ENCODE data around the gene GPC6. TPM values are rescaled to one million over a fixed set of nuclear protein-coding genes. Genes with fewer than 3 reads are reported as not detected.

The GPC6 gene
- total RNA-seq, 3 donors from 2014 or later (not counting 1 experiment from before 2014, with no cell fraction given), result not detected

GRCh38 chr13:94172416-94172815, 945.8 kb downstream of the GPC6 start:
- intact Hi-C loops (cut with micrococcal nuclease), result no loop called here
- H3K36me3 Mint-ChIP-seq, result no peaks in the 10 kb centered on the region

GRCh38 chr13:94173312-94173854, 946.8 kb downstream of the GPC6 start:
- Mint-ChIP-seq H3K4me3 (no peak overlapping the region), H3K4me1 (peaks cover 0 to under 1% of the 10 kb centered on the region in 2 donors)
- no peak for ATAC-seq

More at GRCh38 chr13:94172416-94172815, 945.8 kb downstream of the GPC6 start:
- Histone ChIP-seq H3K27ac (ENCODE audit: low read length) (no peak overlapping the region), H3K27me3 (ENCODE audit: control insufficient read depth, insufficient read depth, low read length) (no peaks in the 10 kb centered on the region), H3K9me3 (ENCODE audit: control insufficient read depth, insufficient read depth, low read length) (no peaks in the 10 kb centered on the region), H3K36me3 (ENCODE audit: control insufficient read depth, insufficient read depth, low read length) (no peaks in the 10 kb centered on the region), H3K4me3 (ENCODE audit: low read length) (no peak overlapping the region), H3K4me1 (ENCODE audit: control insufficient read depth, insufficient read depth, low read length) (no peaks in the 10 kb centered on the region)
- TF ChIP-seq CTCF (IDR thresholded peaks at IDR 0.05), result no peak
- H3K9me3 Mint-ChIP-seq, result no peaks in the 10 kb centered on the region
- ATAC-seq (no peak), DNase-seq (no peak)
- 100% methylated on average over 1 of the region's 2 CpGs for WGBS (ENCODE audit: insufficient coverage)
- no peak overlapping the region for H3K4me3 Mint-ChIP-seq
- H3K27me3 Mint-ChIP-seq (ENCODE audit: low read depth in 2 of 2), result peaks cover 3 to 14% of the 10 kb centered on the region in 2 donors
- no peaks in the 10 kb centered on the region for H3K4me1 Mint-ChIP-seq
- no peak overlapping the region for H3K27ac Mint-ChIP-seq

DNA sequence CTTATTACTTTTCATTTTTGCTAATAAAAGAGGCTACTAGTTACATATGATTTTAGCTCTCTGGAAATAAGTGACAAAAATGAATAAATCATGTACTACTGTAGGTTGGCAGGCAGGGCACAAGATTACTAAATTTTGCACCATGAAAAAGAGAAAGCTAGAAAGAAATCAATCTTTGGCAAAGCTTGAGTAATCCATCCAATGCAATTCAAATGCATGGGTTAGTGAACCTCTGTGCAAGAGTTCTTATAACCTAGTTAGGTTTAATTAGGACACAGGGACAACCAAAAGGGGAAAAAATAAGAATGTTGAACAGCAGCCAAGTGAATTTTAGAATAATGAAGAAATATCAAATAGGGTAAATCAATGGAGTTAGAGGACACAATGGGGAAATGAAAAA, 947.4 kb downstream of the GPC6 start:
- intact Hi-C loops (cut with micrococcal nuclease), result no loop called here
- Histone ChIP-seq H3K36me3 (ENCODE audit: control insufficient read depth, insufficient read depth, low read length) (no peaks in the 10 kb centered on the region), H3K4me1 (ENCODE audit: control insufficient read depth, insufficient read depth, low read length) (no peaks in the 10 kb centered on the region), H3K4me3 (ENCODE audit: low read length) (no peak overlapping the region), H3K9me3 (ENCODE audit: control insufficient read depth, insufficient read depth, low read length) (no peaks in the 10 kb centered on the region), H3K27me3 (ENCODE audit: control insufficient read depth, insufficient read depth, low read length) (no peaks in the 10 kb centered on the region), H3K27ac (ENCODE audit: low read length) (no peak overlapping the region)
- H3K4me3 Mint-ChIP-seq, result no peak overlapping the region
- peaks cover 5 to 7% of the 10 kb centered on the region in 2 donors for H3K4me1 Mint-ChIP-seq
- H3K36me3 Mint-ChIP-seq, result no peaks in the 10 kb centered on the region
- no peak overlapping the region for H3K27ac Mint-ChIP-seq
- DNase-seq (no peak), ATAC-seq (no peak)
- H3K9me3 Mint-ChIP-seq, result no peaks in the 10 kb centered on the region
- peaks cover 3 to 14% of the 10 kb centered on the region in 2 donors for H3K27me3 Mint-ChIP-seq (ENCODE audit: low read depth in 2 of 2)
- TF ChIP-seq CTCF (IDR thresholded peaks at IDR 0.05), result no peak

More at GRCh38 chr13:94173312-94173854, 946.8 kb downstream of the GPC6 start:
- Histone ChIP-seq H3K27me3 (ENCODE audit: control insufficient read depth, insufficient read depth, low read length) (no peaks in the 10 kb centered on the region), H3K4me1 (ENCODE audit: control insufficient read depth, insufficient read depth, low read length) (no peaks in the 10 kb centered on the region), H3K9me3 (ENCODE audit: control insufficient read depth, insufficient read depth, low read length) (no peaks in the 10 kb centered on the region), H3K4me3 (ENCODE audit: low read length) (no peak overlapping the region), H3K36me3 (ENCODE audit: control insufficient read depth, insufficient read depth, low read length) (no peaks in the 10 kb centered on the region), H3K27ac (ENCODE audit: low read length) (no peak overlapping the region)
- WGBS (ENCODE audit: insufficient coverage), result 78% methylated on average over 3 of the region's 4 CpGs
- Mint-ChIP-seq H3K9me3 (no peaks in the 10 kb centered on the region), H3K27ac (no peak overlapping the region), H3K27me3 (ENCODE audit: low read depth in 2 of 2) (peaks cover 3 to 14% of the 10 kb centered on the region in 2 donors), H3K36me3 (no peaks in the 10 kb centered on the region)
- intact Hi-C loops (cut with micrococcal nuclease), result no loop called here
- DNase-seq, result peak in 1 of 2 donors; percentile 3
- no peak for TF ChIP-seq CTCF (IDR thresholded peaks at IDR 0.05)

- H3K4me3 ChIP-seq (ENCODE audit: low read length), result no peak overlapping the region
- H3K4me1 ChIP-seq (ENCODE audit: control insufficient read depth, insufficient read depth, low read length), result no peaks in the 10 kb centered on the region
- TF ChIP-seq CTCF (IDR thresholded peaks at IDR 0.05), result no peak
- Mint-ChIP-seq H3K4me3 (no peak overlapping the region), H3K9me3 (no peaks in the 10 kb centered on the region), H3K27ac (no peak overlapping the region), H3K4me1 (peaks cover 6 to 10% of the 10 kb centered on the region in 2 donors), H3K27me3 (ENCODE audit: low read depth in 2 of 2) (peaks cover 0 to 5% of the 10 kb centered on the region in 2 donors), H3K36me3 (no peaks in the 10 kb centered on the region)
- intact Hi-C loops (cut with micrococcal nuclease), result no loop called here
- no peak overlapping the region for H3K27ac ChIP-seq (ENCODE audit: low read length)
- no peaks in the 10 kb centered on the region for H3K27me3 ChIP-seq (ENCODE audit: control insufficient read depth, insufficient read depth, low read length)
- WGBS (ENCODE audit: insufficient coverage), result no CpG with 5 or more reads among the region's 1 CpG
- ATAC-seq (no peak), DNase-seq (no peak)
- no peaks in the 10 kb centered on the region for H3K9me3 ChIP-seq (ENCODE audit: control insufficient read depth, insufficient read depth, low read length)
- H3K36me3 ChIP-seq (ENCODE audit: control insufficient read depth, insufficient read depth, low read length), result no peaks in the 10 kb centered on the region
Observed at GRCh38 chr13:94175076-94175475, 948.5 kb downstream of the GPC6 start.

Measured in natural killer cell (primary cell).